Esophagus (tissue), 2 donors: ENCODE results near the gene SOHLH2. TPM values are rescaled to one million over a fixed set of nuclear protein-coding genes. Genes with fewer than 3 reads are reported as not detected.
A peak's percentile ranks its signal among the peaks of the same experiment; 100 is the strongest.

Experiments
- H3K27ac ChIP-seq, 2 donors: one replicate each; pipeline ENCODE4 v1.5.1; 2013; ENCODE audit warnings: low read depth in 2 of 2, mild to moderate bottlenecking in 2 of 2, inconsistent platforms in 1 of 2, low read length in 1 of 2, moderate library complexity in 1 of 2
- H3K27me3 ChIP-seq, 2 donors: one replicate each; pipeline ENCODE4 v1.6.1; 2013; ENCODE audit warnings: low read length in 2 of 2, control low read depth in 1 of 2, mild to moderate bottlenecking in 1 of 2; ENCODE audit not compliant: insufficient read depth in 2 of 2, control insufficient read depth in 1 of 2
- H3K36me3 ChIP-seq, 2 donors: one replicate each; pipeline ENCODE4 v1.6.1; 2013; ENCODE audit warnings: low read length in 1 of 2; ENCODE audit not compliant: control insufficient read depth in 2 of 2, insufficient read depth in 2 of 2
- H3K4me1 ChIP-seq, 2 donors: one replicate each; pipeline ENCODE4 v1.6.1; 2013; ENCODE audit warnings: low read length in 1 of 2; ENCODE audit not compliant: control insufficient read depth in 2 of 2, insufficient read depth in 2 of 2
- H3K4me3 ChIP-seq, 2 donors: one replicate each; pipeline ENCODE4 v1.5.1; 2013; ENCODE audit warnings: low read length in 2 of 2, mild to moderate bottlenecking in 2 of 2, low read depth in 1 of 2, moderate library complexity in 1 of 2
- H3K9me3 ChIP-seq, 2 donors: one replicate each; pipeline ENCODE4 v1.6.1; 2013; ENCODE audit warnings: mild to moderate bottlenecking in 2 of 2, low read depth in 1 of 2, low read length in 1 of 2, moderate library complexity in 1 of 2; ENCODE audit not compliant: control insufficient read depth in 2 of 2, insufficient read depth in 1 of 2
- WGBS, 2 donors: extraction: QIAGEN DNeasy Blood & Tissue Kit; methylation state at CpG; one replicate each; pipeline ENCODE4 v1.1.7; 2013; 5-methylcytosine and 5-hydroxymethylcytosine counted together
- polyA plus RNA-seq, 2 donors: library from polyadenylated mRNA; stranded (reverse); fragments of 200-250 nt; gene quantifications; one replicate each; pipeline ENCODE4 v1.2.3, GENCODE V29; 2013
- donor health status: healthy with polysubstance abuse.
- donor health status: Bipolar disorder and iron deficiency.

The SOHLH2 gene
- polyA plus RNA-seq, 2 donors, result 0.04 to 0.12 TPM

DNA sequence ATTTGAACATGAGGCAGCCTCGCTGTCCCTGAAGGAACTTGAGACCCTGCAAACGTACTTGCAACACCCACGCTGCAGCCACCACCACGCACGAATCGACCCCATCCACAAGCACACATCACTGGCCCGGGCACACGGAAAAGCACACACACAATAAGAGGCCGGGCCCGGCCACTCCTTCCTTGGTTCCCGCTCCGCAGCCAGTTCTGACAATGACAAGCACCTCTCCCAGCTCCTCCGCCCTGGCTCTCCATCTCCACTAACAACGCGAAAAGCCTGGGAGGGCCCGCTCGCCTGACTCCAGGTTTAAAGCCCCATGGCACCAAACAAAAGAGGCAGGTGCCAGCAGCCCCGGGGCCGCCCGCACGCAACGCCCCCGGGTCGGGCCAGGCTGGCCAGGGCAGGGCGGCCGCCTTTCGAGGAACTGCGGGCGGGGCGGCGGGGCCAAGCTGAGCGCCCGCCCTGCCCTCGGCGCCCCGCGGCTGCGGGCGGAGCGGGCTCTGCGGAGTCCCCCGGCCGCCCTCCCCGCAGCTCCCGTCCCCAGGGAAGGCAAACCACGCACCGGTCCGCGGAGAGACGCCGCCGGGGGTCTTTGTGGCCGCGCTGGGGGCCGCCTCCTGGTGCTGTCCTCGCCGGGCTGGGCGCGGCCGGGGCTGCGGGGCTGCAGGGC lies 83.7 kb downstream of the SOHLH2 start:
- Histone ChIP-seq H3K4me1 (peaks cover 0 to 6% of the 10 kb centered on the region in 2 donors), H3K4me3 (peak overlapping the region; percentile 40 to 58), H3K9me3 (no peaks in the 10 kb centered on the region), H3K27me3 (no peaks in the 10 kb centered on the region), H3K36me3 (no peaks in the 10 kb centered on the region), H3K27ac (peak overlapping the region in 1 of 2 donors; percentile 8)
- WGBS, 2 donors, result 2 to 3% methylated on average over 53 to 61 of the region's 61 CpGs

DNA sequence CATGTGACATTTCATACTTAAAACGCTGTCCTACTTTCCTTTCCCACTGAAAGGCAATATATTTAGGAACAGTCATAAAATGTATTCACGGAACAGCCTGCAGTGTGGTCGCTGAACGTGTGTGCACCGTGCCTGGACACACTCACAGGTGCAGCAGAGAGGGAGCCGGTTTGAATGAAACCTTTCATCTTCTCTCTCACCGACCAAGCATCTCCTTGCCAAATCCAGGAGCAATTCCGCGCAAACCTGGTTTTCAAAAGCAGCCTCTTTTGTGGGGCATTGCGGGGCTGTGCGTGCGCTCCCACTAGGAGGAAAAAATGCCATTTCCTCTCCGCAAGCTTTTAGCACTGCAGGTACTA lies 84.2 kb downstream of the SOHLH2 start:
- Histone ChIP-seq H3K4me3 (peak overlapping the region; percentile 40 to 58), H3K9me3 (no peaks in the 10 kb centered on the region), H3K4me1 (peaks cover 0 to 6% of the 10 kb centered on the region in 2 donors), H3K36me3 (no peaks in the 10 kb centered on the region), H3K27me3 (no peaks in the 10 kb centered on the region), H3K27ac (no peak overlapping the region)
- WGBS, 2 donors, result 12 to 14% methylated on average over 13 of the region's 13 CpGs

DNA sequence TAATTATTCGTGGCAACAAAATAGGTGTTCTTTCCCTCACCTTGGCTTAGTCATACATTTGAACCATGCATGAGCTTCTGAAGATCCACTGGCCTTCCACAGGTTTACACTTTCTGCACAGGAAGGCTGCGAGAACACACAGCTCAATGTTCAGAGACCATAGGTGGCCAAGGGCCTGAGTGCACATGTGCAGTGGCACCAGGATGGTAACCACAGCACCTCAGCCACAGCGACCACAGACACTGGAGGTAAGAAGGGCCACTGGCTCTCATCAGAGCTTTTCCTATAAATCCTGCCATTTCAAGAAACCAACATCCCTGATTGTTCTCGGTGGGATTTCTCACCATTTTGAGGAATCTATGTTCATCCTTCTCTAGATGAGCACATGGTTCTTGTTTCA lies 84.8 kb downstream of the SOHLH2 start:
- no peak overlapping the region for H3K4me3 ChIP-seq
- H3K27ac ChIP-seq, result no peak overlapping the region
- 82 to 83% methylated on average over 4 of the region's 4 CpGs for whole genome bisulfite sequencing, 2 donors
- no peaks in the 10 kb centered on the region for H3K9me3 ChIP-seq
- no peaks in the 10 kb centered on the region for H3K36me3 ChIP-seq
- peaks cover 0 to 6% of the 10 kb centered on the region in 2 donors for H3K4me1 ChIP-seq
- no peaks in the 10 kb centered on the region for H3K27me3 ChIP-seq

DNA sequence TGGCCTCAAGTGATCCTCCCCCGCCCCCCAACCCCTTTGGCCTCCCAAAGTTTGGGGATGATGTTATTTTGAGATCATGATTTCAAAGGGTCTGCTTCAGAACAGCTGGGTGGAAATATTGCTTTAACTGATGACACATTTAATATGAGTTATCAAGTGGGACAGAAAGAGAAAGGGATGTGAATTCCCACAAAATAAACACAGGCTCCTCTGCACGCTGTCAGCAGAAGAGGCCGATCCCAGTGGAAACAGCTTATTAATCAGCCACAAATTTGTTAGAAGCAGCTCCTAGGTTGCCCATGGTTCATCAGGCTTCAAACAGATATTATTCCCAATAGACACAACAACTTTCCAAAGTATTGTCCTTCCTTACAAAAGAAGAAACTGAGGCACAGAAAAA lies 87.9 kb downstream of the SOHLH2 start:
- H3K4me3 ChIP-seq, result no peak overlapping the region
- no peaks in the 10 kb centered on the region for H3K27me3 ChIP-seq
- H3K9me3 ChIP-seq, result no peaks in the 10 kb centered on the region
- H3K27ac ChIP-seq, result no peak overlapping the region
- H3K4me1 ChIP-seq, result peaks cover 0 to 5% of the 10 kb centered on the region in 2 donors
- 67 to 77% methylated on average over 3 of the region's 3 CpGs for WGBS, 2 donors
- no peaks in the 10 kb centered on the region for H3K36me3 ChIP-seq

DNA sequence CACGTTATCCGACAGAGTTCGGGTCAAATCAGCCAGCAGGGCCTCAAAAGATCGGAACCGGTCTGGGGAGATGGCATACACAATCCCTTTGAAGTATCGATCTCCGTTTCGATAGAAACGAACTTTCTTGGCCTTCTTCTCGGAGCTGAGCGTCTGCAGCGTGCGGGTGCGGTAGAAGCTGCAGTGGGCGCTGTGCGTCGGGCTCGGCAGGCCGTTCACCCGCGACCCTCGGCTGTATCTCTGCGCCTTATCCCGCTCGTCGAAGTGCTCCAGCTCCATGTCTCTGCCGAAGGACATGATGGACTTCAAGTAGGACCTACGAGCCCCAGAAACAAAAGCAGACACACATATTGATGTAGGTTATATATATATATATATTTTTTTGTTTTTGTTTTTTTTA lies 88.5 kb downstream of the SOHLH2 start:
- Histone ChIP-seq H3K36me3 (no peaks in the 10 kb centered on the region), H3K27ac (no peak overlapping the region), H3K4me3 (no peak overlapping the region), H3K27me3 (no peaks in the 10 kb centered on the region), H3K4me1 (peaks cover 0 to 3% of the 10 kb centered on the region in 2 donors), H3K9me3 (no peaks in the 10 kb centered on the region)
- WGBS, 2 donors, result 90 to 91% methylated on average over 28 of the region's 28 CpGs

DNA sequence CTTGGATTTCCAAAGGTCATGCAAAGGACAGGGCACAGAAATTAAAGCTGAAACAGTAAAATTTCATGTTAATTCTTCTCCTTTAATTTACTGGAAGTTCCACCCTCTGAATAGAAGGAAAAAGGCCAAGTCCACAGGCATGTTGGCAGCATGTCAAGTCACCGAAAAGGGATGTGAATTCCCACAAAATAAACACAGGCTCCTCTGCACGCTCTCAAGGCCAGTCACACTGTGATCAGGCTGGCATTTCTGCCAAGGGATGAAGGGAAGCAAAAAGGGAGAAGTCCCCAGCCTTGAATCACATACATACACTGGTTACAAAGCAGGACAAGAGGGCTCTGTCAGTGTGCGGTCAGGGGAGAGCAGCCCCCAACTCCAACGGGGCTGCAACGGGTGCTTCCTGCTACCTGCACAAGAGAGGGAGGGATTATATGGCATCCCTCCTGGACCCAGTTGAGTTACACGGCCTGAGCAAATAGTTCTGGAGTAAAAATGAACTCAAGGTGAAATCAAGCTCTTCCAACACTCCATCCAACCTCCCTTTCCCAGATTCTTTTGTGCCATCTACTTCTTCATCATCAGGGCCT lies 90.0 kb downstream of the SOHLH2 start:
- Histone ChIP-seq H3K4me1 (no peaks in the 10 kb centered on the region), H3K36me3 (no peaks in the 10 kb centered on the region), H3K4me3 (no peak overlapping the region), H3K27me3 (no peaks in the 10 kb centered on the region), H3K9me3 (no peaks in the 10 kb centered on the region), H3K27ac (no peak overlapping the region)
- 21 to 44% methylated on average over 6 of the region's 6 CpGs for WGBS, 2 donors

Other genes starting within 250 kb of the SOHLH2 start
- gene DCLK1, start 83.2 kb downstream of the SOHLH2 start, polyA plus RNA-seq, result under 1 TPM; 0.47 to 0.75 TPM
- under 1 TPM; 0.12 to 0.22 TPM for gene CCDC169, start 83.3 kb upstream of the SOHLH2 start, polyA plus RNA-seq
- gene SPART, start 131.8 kb upstream of the SOHLH2 start, polyA plus RNA-seq, result 10 to 100 TPM in 1 of 2 donors, 1 to 10 TPM in 1; 10.0 to 14.4 TPM
- gene CCNA1, start 217.9 kb upstream of the SOHLH2 start, polyA plus RNA-seq, result under 1 TPM; 0.04 to 0.18 TPM